HG03460 (cell line): ENCODE results near the gene MED13.
"Not testable (repeated sequence)": the region's sequence is repeated elsewhere in the genome, so short reads cannot be mapped to it uniquely, and the experiment has no call there.

Experiments
- ATAC-seq: cut with Tn5 transposase; IDR thresholded peaks from one replicate; pipeline ENCODE4 v1.9.1; 2021; ENCODE audit not compliant: unreplicated experiment

MED13 gene

DNA sequence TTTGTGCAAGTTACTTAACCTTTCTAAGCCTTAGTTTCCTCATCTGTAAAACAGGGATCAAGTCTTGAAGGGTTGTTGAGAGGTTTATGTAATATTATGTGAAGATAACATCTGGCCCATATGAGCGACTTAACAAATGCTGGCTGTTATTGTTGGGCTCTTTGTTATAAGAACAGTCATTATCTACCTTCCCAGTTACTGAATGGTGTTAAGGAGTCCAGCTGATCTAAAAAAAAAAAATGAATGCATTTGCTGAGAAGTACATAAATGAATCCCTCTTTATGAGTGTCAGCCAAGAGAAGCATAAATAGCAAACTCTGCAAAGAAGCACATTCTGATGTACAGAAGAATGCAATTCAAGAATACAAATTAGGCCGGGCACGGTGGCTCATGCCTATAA, 24.3 kb upstream of the MED13 start:
- no peak for ATAC-seq

- no peak for ATAC-seq
Observed at GRCh38 chr17:62086737-62087136, 21.7 kb upstream of the MED13 start.

DNA sequence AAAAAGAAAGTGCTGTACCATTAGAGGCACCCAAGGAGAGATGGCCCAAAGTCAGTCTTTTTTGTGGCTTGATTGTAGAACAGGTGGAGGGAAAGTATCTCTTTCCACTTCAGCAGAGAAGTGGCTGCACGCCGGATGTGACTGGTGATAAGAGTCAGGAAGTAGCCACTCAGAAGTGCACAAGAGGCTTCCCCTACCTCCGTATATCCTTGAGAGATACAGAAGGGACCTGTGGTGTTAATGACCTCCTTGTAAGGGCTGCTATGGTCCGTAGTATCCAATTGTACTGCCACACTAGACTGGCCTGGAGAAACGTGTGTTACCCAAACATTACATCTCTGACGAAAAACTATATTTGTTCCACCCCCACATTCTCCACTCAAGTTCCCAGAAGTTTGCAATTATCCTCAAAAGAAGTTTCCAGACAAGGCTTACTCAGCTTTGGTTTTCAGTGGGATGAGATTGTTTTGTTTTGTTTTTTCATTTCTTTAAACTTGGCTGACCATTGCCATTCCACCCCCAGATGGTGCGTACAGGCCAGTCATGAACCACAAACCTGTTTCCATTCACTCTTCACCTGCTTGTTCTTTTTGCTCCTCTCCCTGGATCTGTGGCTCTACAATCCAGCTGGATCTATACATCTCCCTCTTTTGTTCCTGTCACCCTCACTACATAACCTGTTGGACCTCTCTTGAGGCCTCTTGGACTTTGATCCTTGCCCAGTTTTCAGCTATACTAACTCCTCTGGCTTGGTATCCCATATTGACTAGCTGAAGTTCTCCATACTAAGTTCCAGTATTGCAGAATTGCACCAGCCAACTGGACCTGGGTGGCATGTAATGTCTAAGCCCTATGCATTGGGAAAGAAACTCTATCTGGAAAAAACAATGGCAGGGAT, 20.7 kb upstream of the MED13 start:
- ATAC-seq = no peak

- no peak for ATAC-seq
Observed at GRCh38 chr17:62084585-62084984, 19.5 kb upstream of the MED13 start.

DNA sequence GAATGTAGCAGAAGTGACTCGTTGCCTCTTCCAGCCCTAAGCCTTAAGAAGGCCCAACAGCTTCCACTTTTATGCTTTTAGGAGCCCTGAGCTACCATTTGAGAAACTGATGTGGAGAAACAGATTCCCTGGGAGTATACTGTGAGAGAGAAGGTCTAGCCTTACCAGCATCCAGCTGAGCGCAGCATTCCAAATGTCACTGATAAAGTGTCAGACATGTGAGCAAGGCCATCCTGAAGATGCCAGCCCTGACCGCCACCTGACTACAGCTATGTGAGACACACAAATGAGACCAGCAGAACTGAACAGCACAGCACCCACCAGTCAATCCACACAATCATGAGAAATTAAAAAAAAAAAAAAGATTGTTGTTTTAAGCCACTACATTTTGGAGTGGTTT, 18.6 kb upstream of the MED13 start:
- no peak for ATAC-seq

- no peak for ATAC-seq
Observed at GRCh38 chr17:62080647-62081046, 15.6 kb upstream of the MED13 start.

- ATAC-seq = no peak
Observed at GRCh38 chr17:62078009-62078408, 12.9 kb upstream of the MED13 start.

DNA sequence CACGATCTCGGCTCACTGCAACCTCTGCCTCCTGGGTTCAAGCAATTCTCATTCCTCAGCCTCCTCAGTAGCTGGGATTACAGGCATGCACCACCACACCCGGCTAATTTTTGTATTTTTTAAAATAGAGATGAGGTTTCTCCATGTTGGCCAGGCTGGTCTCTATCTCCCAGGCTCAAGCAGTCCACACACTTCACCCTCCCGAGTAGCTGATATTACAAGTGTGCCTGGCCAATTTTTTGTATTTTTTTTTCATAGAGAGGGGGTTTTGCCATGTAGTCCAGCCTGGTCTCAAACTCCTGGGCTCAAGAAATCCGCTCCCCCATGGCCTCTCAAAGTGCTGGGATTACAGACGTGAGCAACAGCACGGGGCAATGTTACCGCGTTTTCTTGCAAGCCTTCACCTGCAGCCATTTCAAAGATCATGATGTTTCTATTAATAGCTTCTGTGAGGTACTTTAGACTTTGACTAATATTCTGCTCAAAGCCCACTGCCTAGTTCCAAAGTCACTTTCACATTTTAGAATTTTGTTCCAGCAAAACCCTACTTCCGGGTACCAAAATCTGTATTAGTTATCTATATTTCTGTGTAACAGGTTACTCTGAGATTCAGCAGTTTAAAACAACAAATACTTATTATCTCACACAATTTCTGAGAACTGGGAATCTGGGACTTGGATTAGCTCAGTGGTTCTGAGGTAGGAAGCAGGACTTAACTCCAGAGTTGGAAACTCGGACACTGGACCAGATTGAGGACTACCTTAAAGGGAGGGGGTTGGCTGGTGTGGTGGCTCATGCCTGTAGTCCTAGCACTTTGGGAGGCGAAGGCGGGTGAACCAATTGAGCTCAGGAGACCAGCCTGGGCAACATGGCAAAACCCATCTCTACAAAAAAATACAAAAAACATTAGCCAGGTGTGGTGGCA, 12.0 kb upstream of the MED13 start:
- no peak for ATAC-seq

- no peak for ATAC-seq
Observed at GRCh38 chr17:62075308-62075815, 10.3 kb upstream of the MED13 start.

DNA sequence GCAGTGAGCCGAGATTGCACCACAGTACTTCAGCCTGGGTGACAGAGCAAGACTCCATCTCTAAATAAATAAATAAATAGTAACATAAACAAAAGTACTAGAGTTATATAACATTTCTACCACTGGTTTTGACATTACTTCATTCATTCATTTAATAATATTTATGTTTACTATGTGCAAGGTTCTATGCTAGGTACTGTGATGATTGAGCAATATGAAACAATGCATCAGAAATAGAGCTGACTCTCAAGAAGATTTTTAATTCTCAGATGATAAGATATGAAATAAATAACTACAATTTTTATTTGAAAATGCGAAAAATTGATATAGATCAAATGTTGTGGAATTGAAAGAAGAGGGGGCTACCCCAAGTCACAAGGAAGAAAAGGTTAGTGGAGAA, 8.9 kb upstream of the MED13 start:
- no peak for ATAC-seq

- not testable (repeated sequence) for ATAC-seq
Observed at GRCh38 chr17:62072855-62073254, 7.8 kb upstream of the MED13 start.

- ATAC-seq = no peak
Observed at GRCh38 chr17:62070900-62071299, 5.8 kb upstream of the MED13 start.

DNA sequence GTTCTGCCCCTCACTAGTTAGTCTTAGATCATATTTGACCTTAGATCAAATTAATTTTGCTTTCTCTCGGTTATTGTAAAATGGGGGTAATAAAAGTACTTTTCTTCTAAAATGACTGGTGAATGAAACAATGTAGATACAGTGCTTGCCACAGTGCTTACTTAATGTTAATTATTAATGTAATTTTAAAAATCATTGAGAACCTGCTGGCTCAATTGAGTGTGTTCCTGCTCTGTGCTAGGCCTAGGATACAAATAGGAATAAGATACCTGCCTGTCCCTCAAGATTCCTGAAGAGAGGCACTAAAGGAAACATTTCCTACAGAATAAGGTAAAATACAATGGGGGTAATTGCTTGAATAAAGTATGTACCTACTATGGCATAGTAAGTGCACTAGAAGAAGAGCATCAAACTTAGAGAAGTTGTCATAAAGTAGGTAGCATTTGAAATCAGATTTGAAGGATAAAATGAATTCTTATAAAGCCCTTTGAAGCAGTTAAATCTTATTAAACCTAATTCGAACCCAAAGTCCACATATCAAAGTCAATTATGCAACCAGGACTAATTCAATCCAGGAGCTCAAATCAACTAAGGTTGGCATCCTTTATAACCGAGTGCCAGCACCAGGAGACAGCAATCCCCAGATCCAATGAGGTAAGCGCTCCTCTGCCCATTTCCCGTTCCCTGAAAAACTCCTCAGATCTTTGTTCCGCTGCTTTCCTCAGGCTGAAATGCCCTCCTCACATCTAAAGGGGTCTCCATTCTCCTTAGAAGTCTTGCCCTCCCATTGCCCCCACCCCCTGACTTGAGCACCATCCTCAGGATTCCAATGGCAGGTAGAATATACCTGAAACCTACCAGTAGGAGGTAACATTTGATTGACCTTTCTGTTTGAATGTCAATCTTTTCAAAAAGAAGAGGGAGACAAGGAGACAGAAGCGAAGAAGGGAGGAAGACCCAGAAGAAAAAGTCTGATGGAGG, 2.4 kb upstream of the MED13 start:
- no peak for ATAC-seq

GRCh38 chr17:62065611-62066468, 762 bp upstream of the MED13 start:
- ATAC-seq = peak; percentile 92

DNA sequence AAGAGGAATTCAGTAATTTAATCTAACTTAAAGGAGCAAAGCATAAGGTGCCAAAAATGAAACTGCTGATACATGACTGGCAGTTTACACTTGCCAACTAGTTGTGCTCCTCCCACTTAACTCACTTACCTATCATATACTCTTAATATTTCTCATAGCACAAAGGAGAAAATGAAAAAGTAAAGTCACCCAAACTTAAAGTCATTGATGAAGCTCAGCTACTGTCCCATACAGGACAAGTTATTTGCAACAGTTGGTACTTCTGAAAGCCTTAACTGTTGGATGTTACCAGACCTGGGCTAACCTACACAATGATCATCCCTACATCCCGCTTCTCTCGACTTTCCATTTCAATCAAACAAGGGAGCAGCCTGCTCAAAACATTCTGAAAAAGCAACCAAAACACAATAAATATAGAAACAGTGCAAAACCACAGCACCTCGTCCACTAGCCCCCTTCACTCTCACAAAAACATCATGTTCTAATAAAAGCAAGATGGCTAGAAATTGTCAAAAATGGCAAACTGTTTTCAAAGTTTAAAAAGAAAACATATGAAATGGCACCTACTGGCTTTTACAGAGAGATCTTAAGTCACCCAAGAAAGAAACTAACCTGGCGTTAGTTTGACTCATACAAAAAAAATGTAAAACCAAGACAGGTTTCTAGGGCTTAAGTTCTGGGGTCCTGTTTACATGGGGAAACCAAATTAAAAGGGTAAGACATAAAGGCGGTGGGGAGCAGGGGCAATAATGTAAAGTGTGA, 868 bp downstream of the MED13 start:
- ATAC-seq = no peak

DNA sequence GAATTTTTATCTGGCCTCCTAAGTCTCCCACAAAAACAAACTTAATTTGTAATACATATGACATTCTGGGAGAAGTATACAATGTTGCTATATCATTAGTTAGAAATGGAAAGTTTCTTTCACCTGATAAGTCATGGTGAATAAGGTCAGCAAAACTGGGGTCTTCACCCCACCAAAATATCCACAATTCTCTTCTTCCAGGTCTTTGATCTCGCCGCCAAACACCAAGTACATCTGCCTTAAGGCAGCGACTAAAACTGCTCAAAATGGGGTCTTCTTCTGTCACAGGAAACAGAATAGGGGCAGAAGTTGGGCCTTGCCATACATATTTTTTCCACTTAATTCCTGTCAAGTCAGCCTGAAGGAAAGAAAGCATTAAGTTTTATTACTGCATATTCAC, 2.1 kb downstream of the MED13 start:
- no peak for ATAC-seq

DNA sequence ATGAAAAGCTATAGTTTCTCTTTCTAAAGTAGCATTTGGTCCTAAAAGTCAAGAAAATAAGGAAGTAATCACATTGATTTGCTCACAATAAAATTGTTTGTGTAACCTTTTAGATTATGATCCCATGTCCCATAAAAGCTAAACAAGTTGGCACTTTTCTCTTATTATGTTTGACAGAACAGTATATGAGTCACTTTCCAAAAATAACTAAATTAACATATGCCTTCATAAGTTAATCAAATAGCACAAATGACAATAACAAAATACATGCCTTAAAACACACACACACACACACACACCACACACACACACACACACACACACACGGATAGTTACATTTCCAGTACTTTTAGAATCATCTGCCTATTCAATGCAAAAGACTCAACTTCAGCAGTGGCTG, 2.8 kb downstream of the MED13 start:
- no peak for ATAC-seq

DNA sequence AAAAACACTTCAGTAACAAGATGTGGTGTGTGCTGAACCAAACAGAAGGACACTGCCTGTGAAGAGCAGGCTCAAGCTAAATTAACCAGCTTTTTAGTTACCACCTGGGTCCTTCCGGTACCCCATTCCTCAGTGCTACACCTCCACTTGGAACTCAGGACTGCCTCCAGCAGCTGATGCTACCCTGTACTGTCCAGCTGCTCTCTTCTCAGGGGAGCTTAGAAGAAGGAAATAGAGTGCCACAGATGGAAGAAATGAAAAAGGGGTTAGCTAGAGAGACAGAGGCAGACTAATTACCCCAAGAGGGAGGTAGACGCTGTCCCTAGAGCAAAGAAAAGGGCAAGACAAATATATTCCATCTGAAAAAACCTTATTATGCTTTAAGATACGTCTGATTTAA, 5.7 kb downstream of the MED13 start:
- no peak for ATAC-seq

GRCh38 chr17:62058611-62059010, 6.5 kb downstream of the MED13 start:
- ATAC-seq = no peak
